SH-SY5Y (cell line): ENCODE results near the gene RNF166.

Source experiments
- GATA2 ChIP-seq: IDR thresholded peaks from 2 replicates; pipeline ENCODE4 v1.6.1; 2011; ENCODE audit warnings: mild to moderate bottlenecking, low read depth, low read length
- GATA3 ChIP-seq: IDR thresholded peaks from 2 replicates; pipeline ENCODE4 v1.6.1; 2011; ENCODE audit warnings: low read depth, mild to moderate bottlenecking, low read length, moderate library complexity

- no peak for TF ChIP-seq GATA2
- no peak for TF ChIP-seq GATA3
Measured at GRCh38 chr16:88736088-88736487, 29.9 kb upstream of the RNF166 start.
